Upper lobe of right lung (tissue), 1 donor: ENCODE data around the gene SPSB1. TPM values are rescaled to one million over a fixed set of nuclear protein-coding genes. Genes with fewer than 3 reads are reported as not detected.

Experiments
- ATAC-seq: fragments of 200-7000 bp; cut with Tn5 transposase; one replicate; pipeline ENCODE4 v1.9.1; 2020; ENCODE audit warnings: mild to moderate bottlenecking, moderate library complexity
- DNase-seq: peaks from one replicate; pipeline ENCODE4 v3.0.0-alpha.2; 2020
- H3K27ac ChIP-seq: fragments of 200-600 bp; one replicate; pipeline ENCODE4 v1.8.0; 2022
- H3K27me3 ChIP-seq: fragments of 200-600 bp; one replicate; pipeline ENCODE4 v1.8.0; 2022; ENCODE audit warnings: mild to moderate bottlenecking
- H3K36me3 ChIP-seq: fragments of 200-600 bp; one replicate; pipeline ENCODE4 v1.8.0; 2022
- H3K4me1 ChIP-seq: fragments of 200-600 bp; one replicate; pipeline ENCODE4 v1.8.0; 2022
- H3K4me3 ChIP-seq: fragments of 200-600 bp; one replicate; pipeline ENCODE4 v1.8.0; 2022; ENCODE audit warnings: mild to moderate bottlenecking
- H3K9me3 ChIP-seq: fragments of 200-600 bp; one replicate; pipeline ENCODE4 v1.8.0; 2022
- intact Hi-C: fragments of 100-400 bp; cut with DNase I; formaldehyde crosslinking; loops from one replicate; pipeline ENCODE4 v1.11.0; 2022
- total RNA-seq: library from RNA; stranded (reverse); fragmentation: NEBNext Ultra II Directional; extraction: Animal tissue kit (Norgen Biotek cat#: 25700); gene quantifications from one replicate; pipeline ENCODE4 v1.2.1, GENCODE V29; 2021
- TF ChIP-seq, protein P1 (sequence below): fragments of 200-600 bp; IDR thresholded peaks from one replicate; pipeline ENCODE4 v1.8.0; 2022; ENCODE audit warnings: antibody characterized with exemption
- donor health status: DM: no; HTN: yes; CAD: no; lungs with severe emphysema.

The SPSB1 gene
- total RNA-seq, 1 donor from 2014 or later, result 29.0 TPM

DNA sequence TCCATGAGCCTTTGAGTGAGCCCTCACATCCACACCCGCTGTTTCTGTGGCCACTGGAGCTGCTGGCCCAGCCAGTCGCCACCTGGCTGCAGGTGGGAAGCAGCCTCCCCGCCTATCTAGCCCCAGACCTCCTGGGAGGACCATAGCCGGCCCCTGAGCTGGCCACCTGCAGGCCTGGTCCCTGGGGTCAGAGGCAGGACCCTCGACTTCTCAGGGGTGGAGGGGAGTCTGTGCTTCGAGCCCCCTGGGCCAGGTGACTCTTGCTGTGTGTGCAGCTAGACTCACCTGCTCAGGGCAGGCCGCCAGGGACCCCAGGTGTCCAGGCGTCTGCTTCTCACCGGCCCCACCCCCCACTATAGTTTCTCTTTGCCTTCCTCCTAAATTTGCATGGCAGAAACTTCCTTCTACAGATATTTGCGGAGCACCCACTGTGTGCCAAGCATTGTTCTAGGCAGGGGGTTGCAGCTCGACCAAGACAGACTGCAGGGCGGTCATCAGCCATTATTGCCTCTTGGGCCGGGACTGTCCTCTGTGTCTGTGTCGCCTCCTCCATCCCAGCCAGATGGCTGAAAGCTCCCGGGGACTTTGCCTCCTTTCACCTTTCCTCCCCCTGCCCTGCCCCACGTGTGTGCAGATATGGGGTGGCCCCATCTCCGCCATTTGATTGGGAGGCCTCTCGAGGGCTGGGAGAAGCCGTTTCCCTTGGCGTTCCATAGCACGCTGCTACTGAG lies 27.3 kb downstream of the SPSB1 start:
- DNase-seq (no peak), ATAC-seq (no peak)
- no peaks in the 10 kb centered on the region for H3K27me3 ChIP-seq
- intact Hi-C loops, result no loop called here
- H3K4me1 ChIP-seq, result peaks cover 28% of the 10 kb centered on the region
- TF ChIP-seq, protein P1, sequence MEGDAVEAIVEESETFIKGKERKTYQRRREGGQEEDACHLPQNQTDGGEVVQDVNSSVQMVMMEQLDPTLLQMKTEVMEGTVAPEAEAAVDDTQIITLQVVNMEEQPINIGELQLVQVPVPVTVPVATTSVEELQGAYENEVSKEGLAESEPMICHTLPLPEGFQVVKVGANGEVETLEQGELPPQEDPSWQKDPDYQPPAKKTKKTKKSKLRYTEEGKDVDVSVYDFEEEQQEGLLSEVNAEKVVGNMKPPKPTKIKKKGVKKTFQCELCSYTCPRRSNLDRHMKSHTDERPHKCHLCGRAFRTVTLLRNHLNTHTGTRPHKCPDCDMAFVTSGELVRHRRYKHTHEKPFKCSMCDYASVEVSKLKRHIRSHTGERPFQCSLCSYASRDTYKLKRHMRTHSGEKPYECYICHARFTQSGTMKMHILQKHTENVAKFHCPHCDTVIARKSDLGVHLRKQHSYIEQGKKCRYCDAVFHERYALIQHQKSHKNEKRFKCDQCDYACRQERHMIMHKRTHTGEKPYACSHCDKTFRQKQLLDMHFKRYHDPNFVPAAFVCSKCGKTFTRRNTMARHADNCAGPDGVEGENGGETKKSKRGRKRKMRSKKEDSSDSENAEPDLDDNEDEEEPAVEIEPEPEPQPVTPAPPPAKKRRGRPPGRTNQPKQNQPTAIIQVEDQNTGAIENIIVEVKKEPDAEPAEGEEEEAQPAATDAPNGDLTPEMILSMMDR, result no peak
- H3K4me3 ChIP-seq, result no peak overlapping the region
- no peaks in the 10 kb centered on the region for H3K36me3 ChIP-seq
- H3K9me3 ChIP-seq, result no peaks in the 10 kb centered on the region
- H3K27ac ChIP-seq, result no peak overlapping the region

DNA sequence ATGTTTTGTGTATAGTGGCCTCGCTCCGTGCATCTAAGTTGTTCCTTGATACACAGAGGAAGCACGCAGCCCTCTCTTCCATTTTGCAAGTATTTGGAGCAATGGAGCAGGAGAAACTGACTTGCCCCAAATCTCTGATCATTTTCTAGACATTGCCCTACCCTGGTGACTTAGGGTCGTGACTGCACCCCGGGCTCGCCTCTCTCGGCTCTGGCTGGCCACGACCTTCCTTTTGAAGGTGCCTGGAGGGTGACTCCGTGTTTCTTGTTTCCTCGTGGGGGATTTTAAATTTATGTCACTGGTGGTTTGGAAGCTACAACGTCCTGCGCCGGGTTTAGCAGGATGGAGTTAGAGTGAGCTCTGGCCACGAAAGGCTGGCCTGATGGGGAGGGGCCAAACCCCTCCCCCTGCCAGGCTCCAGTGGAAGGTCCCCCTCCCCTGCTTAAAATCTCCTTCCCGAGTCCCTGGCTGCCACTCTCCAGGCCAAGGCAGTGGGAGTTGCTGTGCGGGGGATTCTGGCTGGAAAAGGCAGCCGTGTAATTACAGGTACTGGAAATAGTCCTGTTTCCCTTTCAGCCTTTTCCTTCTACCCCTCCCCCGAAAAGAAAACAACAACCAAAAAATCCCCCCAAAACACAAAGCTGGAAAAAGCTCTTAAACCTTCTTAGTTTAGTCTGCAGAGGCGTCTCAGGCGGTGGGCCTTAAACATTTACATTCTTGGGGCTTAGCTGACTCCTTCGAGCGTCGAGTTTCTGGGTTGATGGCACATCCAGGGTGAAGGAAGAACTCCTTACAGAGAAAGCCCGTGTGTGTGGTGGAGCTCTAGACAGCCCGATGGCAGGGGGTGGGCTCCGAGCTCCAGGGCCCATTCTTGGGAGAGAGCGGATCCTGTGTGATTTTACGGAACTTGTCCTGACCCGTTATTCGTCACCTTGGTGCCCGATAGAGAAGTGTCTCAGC lies 28.1 kb downstream of the SPSB1 start:
- Histone ChIP-seq H3K4me3 (no peak overlapping the region), H3K4me1 (peaks cover 23% of the 10 kb centered on the region), H3K27me3 (no peaks in the 10 kb centered on the region), H3K36me3 (no peaks in the 10 kb centered on the region), H3K9me3 (no peaks in the 10 kb centered on the region), H3K27ac (no peak overlapping the region)
- ATAC-seq, result no peak
- TF ChIP-seq, protein P1, result no peak
- intact Hi-C loops, result no loop called here
- no peak for DNase-seq

DNA sequence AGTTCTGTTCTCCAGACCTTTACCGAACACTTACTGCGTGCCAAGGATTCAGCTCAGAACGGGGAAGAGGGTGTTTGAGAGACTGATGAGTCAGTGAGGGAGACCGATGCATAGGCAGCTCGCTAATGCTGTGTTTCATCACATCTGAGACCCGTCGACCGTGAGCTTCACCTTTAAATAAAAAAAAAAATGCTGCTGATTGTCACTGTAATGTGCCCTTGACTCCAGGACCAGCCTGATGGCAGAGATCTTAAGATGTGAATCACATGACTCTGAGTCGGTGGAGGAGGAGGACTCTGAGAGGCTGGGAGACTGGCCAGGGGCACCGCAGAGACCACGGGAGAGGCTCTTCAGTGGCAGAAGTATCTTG lies 28.8 kb downstream of the SPSB1 start:
- ATAC-seq (peak; percentile 21), DNase-seq (no peak)
- no peaks in the 10 kb centered on the region for H3K36me3 ChIP-seq
- no peak overlapping the region for H3K4me3 ChIP-seq
- no peaks in the 10 kb centered on the region for H3K27me3 ChIP-seq
- H3K27ac ChIP-seq, result no peak overlapping the region
- H3K9me3 ChIP-seq, result no peaks in the 10 kb centered on the region
- intact Hi-C loops, result no loop called here
- TF ChIP-seq, protein P1, result no peak
- H3K4me1 ChIP-seq, result peaks cover 26% of the 10 kb centered on the region

DNA sequence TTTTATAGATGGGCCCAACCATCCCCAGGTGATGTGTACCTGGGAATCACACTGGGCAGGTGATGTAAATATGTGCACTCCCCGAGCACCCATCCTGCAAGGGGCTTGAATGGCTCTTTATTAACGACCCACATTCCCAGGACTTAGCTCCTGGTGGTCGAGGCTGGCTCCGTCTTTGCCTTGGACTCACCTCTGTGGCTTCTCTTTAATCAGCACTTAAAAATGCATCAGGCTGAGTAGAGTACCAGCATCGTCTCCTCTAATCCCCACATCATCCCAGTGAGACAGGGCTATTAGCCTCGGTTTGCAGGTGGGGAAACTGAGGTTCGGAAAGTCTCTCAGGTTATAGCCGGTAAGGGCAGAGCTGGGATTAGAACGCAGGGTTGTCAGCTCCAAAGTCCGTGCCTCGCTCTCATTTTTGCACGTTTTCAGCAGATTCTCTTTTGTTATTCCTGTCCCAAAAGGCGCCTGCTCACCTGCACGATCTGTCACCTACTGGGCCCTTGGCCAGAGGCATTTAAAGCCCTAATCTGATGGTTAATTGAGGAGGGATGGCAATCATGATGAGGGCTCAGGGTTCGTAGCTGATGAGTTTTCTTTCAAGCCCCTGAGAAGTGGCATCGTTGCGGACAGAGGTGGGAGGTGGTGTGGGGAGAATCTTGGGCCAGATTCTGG lies 29.4 kb downstream of the SPSB1 start:
- DNase-seq (no peak), ATAC-seq (no peak)
- H3K4me1 ChIP-seq, result peaks cover 31% of the 10 kb centered on the region
- intact Hi-C loops, result no loop called here
- H3K27ac ChIP-seq, result no peak overlapping the region
- no peaks in the 10 kb centered on the region for H3K9me3 ChIP-seq
- no peaks in the 10 kb centered on the region for H3K27me3 ChIP-seq
- TF ChIP-seq, protein P1, result no peak
- no peak overlapping the region for H3K4me3 ChIP-seq
- no peaks in the 10 kb centered on the region for H3K36me3 ChIP-seq

DNA sequence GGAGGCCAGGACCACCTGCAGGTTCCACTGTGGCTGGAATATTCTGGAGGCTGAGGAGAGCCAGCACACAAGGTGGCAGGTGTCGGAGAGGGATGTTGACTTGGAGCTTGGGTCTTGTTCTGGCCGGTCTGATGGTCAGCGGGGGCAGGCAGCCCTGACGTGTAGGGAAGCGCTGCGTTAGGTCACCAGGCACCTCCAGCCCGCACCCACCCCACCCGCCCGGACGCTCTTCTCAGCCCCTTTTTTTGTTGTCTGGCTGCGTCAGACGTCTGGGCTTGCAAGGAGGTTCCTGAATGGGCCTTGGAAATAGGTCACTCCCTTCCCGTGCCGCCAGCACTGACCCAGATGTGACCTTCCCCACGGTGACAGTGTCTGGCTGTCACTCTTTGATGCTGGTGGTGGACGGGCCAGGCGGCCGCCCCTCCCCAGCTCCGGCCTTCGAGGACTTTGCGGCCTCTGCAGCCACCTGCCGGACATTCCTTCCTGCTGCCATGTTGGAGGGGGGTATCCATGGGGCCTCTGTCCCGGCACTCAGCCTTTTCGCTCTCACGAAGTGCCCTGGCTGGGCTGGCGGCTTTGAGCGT lies 30.1 kb downstream of the SPSB1 start:
- Histone ChIP-seq H3K4me1 (peaks cover 31% of the 10 kb centered on the region), H3K27ac (no peak overlapping the region), H3K9me3 (no peaks in the 10 kb centered on the region), H3K27me3 (no peaks in the 10 kb centered on the region), H3K4me3 (no peak overlapping the region), H3K36me3 (no peaks in the 10 kb centered on the region)
- ATAC-seq (peak; percentile 19), DNase-seq (no peak)
- intact Hi-C loops, result no loop called here
- TF ChIP-seq, protein P1, result peak; percentile 15
